HT1080 (cell line): ENCODE data around the gene SFT2D1. TPM values are rescaled to one million over a fixed set of nuclear protein-coding genes. Genes with fewer than 3 reads are reported as not detected.

ENCODE experiments used
- DNase-seq: peaks from one replicate; pipeline ENCODE4 v3.0.0-alpha.2; 2015; ENCODE audit warnings: low read depth
- total RNA-seq: library from RNA; depleted of rRNA; stranded (reverse); fragments of >200 nt; shearing (Covaris generic); gene quantifications from 2 replicates; pipeline ENCODE4 v1.2.3, GENCODE V29; 2014

The SFT2D1 gene
- total RNA-seq, 1 experiment from 2014 or later = 67.1 TPM

- no peak for DNase-seq
These were observed 34.1 kb downstream of the SFT2D1 start, which contains the start of gene PRR18 for GRCh38 chr6:166308033-166308768. Gene PRR18 (minus strand): TSS chr6:166308392. CDS start chr6:166308142, 250 bp downstream.

GRCh38 chr6:166307082-166308032 lies 35.0 kb downstream of the SFT2D1 start:
- DNase-seq = no peak

DNA sequence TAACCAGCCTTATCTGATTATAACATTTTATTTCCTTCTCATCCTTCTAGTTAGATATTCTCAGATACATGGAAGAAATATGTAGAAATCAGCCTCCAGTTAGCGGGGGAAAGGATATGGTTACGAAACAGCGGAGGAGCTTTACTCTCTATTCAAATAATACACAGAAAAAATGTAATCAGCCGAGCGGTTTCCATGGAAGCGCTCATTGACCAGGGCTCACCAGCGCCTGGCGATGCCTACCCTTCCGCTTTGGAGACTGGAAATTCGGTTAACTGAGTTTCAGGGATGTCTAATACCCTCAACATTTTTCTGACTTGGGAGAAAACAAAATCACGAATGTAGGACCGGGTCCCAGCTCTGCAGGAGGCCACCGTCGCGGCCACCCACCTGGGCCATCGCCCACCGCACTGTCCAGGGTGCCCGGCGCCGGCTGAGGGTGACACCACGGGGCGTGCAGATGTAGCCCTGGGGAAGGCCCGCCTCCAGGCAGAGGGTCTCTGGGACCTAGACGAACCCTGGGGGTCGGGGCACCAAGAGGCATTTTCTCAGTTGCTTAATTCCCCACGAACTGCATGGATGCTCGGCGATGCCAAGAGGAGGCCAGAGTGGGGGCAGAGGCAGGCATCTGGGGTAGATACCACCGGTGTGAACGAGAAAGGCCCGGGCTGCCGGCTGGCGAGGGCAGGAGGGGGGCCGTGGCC lies 35.8 kb downstream of the SFT2D1 start:
- DNase-seq = no peak

DNA sequence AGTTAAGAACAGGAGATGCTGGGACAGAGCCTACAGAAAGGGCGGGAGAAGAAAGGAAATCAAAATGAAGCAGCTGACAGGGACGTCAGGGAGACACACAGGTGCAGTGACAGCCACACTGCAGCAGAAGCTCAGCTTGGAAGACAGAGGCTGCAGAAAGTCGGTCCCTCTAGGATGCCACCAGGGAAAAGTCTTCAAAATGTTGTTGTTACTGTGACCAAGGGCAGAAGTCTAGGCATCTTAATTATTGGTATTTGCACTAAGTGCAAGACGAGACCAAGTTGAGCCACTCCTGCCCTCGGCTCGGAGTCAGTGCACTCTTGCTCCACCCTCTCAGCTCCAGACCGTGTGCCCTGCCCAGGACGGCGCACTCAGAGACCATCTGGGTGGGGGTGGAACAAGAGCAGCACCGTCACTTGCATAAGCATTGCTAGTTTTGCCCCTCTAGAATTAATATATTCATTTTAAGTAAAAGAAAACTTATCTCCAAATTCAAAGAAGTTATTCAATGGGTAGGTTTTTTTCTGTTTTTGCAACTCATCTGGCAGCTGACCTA lies 36.7 kb downstream of the SFT2D1 start:
- DNase-seq = no peak

DNA sequence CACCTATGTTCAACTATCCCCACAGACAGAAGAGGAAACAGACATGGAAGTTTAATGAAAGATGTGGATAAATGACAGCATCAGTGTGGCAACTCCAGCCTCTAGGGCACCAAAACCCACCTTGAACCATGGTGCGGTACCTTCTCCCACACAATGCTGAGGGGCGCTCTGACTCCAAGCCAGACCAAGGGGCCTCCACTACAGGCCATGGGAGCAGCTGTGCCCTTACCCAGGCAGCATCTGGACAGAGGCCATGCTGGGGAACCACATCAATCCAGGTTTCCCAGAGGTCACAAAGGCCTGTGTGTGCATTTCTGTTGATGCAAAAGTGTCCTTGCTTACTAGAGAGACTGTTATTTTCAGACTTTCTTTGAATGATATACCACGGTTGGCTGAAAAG lies 38.2 kb downstream of the SFT2D1 start:
- DNase-seq = no peak

- no peak for DNase-seq
These were observed 40.5 kb downstream of the SFT2D1 start for GRCh38 chr6:166301611-166302529.

DNA sequence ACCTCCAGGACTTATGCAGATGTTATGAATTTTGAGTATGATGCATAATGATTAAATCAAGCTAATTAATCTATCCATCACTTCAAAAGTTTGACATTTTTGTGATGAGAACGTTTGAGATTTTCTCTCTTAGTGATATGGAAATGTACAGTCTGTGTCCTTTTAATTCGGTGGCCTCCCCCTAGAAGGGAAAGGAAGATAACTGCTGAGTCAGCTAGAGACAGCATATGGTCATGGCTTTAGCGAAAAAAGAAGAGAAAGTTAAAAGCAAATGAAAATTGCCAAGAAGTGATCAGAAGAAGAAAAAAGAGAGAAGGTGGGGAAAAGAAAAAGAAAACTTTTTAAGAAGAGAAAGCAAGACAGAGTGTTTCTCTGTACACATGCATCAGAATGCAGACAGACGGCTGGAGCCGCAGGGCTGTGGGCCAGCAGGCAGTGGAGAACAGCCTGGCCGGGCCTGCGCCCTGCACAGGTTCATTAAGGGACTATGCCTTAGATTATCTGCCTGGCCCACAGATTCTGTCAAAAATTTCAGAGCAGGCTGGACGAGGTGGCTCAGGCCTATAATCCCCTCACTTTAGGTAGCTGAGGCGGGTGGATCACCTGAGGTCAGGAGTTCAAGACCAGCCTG lies 41.9 kb downstream of the SFT2D1 start:
- DNase-seq = no peak

DNA sequence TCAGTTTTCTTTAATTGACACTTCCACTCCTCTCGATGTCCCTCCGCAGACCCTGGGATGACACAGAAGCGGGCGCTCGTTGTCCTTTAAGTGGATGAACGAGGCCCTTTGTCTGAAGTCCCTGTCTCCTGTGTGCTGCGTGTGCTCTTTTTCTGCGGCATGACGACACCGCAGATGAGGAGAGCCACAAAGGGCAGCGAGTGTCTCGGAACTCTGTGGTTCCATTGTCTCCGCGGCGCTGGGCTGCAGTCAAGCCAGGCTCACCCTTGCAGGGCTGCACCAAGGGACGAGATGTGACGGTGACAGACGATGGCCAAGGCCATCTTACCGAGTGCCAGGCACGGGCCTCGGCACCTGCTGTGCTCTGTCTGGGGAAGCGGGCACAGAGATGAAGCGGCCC lies 44.7 kb downstream of the SFT2D1 start:
- DNase-seq = no peak

GRCh38 chr6:166296035-166296883 lies 46.1 kb downstream of the SFT2D1 start:
- no peak for DNase-seq

DNA sequence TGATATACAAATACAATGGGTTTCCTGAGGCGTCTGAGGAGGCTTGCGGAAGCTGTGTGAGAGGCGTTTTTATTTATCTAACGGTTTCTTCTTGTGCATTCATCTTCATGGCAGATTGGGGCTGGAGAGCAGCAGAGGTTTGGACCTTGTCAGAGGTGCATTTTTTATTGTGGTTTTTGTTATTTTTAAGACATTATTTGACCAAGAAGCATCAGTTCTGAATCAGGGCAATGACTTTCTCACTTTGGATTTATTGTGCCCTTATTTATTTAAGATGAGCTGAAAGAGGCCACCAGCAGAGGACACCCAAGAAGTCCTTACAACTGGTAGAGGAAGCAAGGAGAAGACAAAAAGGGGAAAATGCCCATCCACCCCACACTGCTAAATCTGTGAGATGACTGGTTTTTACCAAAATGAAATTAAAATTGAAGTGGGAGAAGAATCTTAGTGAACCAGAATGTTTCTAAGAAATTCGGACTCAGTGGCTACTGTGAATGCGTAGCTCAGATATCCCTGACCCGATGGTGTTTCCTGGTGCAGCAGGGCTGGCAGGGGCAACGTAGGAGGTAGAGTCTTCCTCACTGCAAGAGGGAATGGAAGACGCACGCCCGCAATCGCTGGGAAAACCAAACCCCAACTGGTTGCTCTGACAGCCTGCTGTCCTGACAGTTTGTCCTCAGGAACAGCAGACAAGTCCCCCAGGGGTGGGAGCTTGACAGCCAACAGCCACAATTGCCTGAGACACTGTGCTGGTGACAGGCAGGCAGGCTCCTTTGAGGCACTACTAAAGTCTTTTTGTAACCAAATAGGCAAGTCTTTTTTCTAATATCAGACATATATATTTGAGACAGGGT lies 48.4 kb downstream of the SFT2D1 start:
- DNase-seq = no peak

- no peak for DNase-seq
These were observed 52.9 kb downstream of the SFT2D1 start for GRCh38 chr6:166289207-166290060.

- DNase-seq = peak; percentile 14
These were observed 55.5 kb downstream of the SFT2D1 start for GRCh38 chr6:166286839-166287271.

DNA sequence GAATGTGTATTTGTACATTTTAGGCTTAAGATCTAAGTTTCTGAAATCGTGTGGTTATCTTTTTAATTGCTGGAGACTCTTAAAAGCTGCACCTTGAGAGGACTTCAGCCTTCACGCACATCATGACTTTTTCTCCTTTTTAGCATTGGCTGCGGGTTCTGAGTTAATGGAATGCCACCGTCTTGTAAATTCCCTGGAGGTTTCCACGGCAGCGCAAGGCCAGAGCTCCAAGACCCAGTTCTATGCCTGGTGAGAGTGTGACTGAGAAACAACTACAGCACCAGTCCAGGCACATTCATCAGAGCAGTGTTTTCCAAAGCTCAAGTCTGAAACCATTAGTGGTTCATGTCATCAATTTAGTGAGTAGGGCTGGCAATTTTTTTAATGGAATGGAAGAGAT lies 57.1 kb downstream of the SFT2D1 start:
- DNase-seq = no peak

- DNase-seq = no peak
These were observed 57.7 kb downstream of the SFT2D1 start for GRCh38 chr6:166284640-166285039.

GRCh38 chr6:166282394-166283032 lies 59.8 kb downstream of the SFT2D1 start:
- DNase-seq = no peak

DNA sequence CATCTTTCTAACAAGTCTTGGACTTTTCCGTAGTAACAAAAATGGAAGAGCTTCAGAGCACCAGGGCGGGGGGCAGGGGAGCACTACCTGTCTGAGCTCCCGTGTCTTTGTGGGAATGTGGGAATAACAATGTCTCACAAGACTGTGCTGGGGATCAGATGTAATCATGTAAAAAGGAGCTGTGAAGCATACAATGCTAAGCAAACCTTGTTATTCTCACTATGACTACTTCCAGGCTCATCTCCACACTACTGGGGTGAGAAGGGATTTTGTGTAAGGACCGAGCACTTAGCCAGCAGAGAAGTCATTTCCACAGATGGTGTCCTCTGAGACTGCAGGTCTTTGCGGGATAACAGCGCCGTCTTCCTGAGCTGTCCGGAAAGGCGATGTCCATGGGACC lies 61.2 kb downstream of the SFT2D1 start:
- DNase-seq = no peak

- no peak for DNase-seq
These were observed 63.0 kb downstream of the SFT2D1 start for GRCh38 chr6:166279393-166279679.
